Head of caudate nucleus (tissue), 42 donors: ENCODE data around the gene PIK3R1.

Experiments used
- DNase-seq, 42 donors: peaks; one replicate each; pipeline versions ENCODE4 v3.0.0 to v3.0.0-alpha.2; 2020 to 2021; ENCODE audit warnings: mixed read lengths in 7 of 42
- intact Hi-C: fragments of 100-400 bp; cut with DNase I; formaldehyde crosslinking; loops from one replicate; pipeline ENCODE4 v1.15.0; 2022

The PIK3R1 gene

GRCh38 chr5:68245319-68245718 lies 29.8 kb downstream of the PIK3R1 start:
- DNase-seq = no peak
- intact Hi-C loops = loop anchor here (5.0 kb wide), 1 partner anchor 998 kb away; no protein-coding TSS in a partner anchor

- DNase-seq = no peak
- intact Hi-C loops = loop anchor here (5.0 kb wide), 1 partner anchor 1000 kb away; no protein-coding TSS in a partner anchor
Measured at GRCh38 chr5:68246802-68247201, 31.2 kb downstream of the PIK3R1 start.

- intact Hi-C loops = loop anchor here (5.0 kb wide), 1 partner anchor 1000 kb away; no protein-coding TSS in a partner anchor
- no peak for DNase-seq
Measured at GRCh38 chr5:68247627-68248026, 32.1 kb downstream of the PIK3R1 start.

GRCh38 chr5:68248896-68249295 lies 33.3 kb downstream of the PIK3R1 start:
- intact Hi-C loops = loop anchor here (5.0 kb wide), 1 partner anchor 1002 kb away; no protein-coding TSS in a partner anchor

GRCh38 chr5:68249520-68249919 lies 34.0 kb downstream of the PIK3R1 start:
- intact Hi-C loops = loop anchor here (5.0 kb wide), 1 partner anchor 1002 kb away; no protein-coding TSS in a partner anchor
- DNase-seq = no peak

More at GRCh38 chr5:68248896-68249295, 33.3 kb downstream of the PIK3R1 start:
- DNase-seq = no peak

GRCh38 chr5:68250661-68251298 lies 35.2 kb downstream of the PIK3R1 start:
- no peak for DNase-seq
- intact Hi-C loops = loop anchor here (10.0 kb wide), 1 partner anchor 756 kb away; no protein-coding TSS in a partner anchor

- intact Hi-C loops = loop anchor here (10.0 kb wide), 1 partner anchor 757 kb away; no protein-coding TSS in a partner anchor
- DNase-seq = no peak
Measured at GRCh38 chr5:68251386-68251785, 35.8 kb downstream of the PIK3R1 start.

- peak in 2 of 42 donors; percentile 44 to 57 for DNase-seq
Measured at GRCh38 chr5:68251804-68252522, 36.4 kb downstream of the PIK3R1 start.

GRCh38 chr5:68252673-68253623 lies 37.4 kb downstream of the PIK3R1 start:
- intact Hi-C loops = loop anchor here (10.0 kb wide), 1 partner anchor 758 kb away; no protein-coding TSS in a partner anchor
- DNase-seq = peak in 41 of 42 donors; percentile 41 to 87 (median 66)

More at GRCh38 chr5:68251804-68252522, 36.4 kb downstream of the PIK3R1 start:
- intact Hi-C loops = loop anchor here (10.0 kb wide), 1 partner anchor 757 kb away; no protein-coding TSS in a partner anchor

GRCh38 chr5:68253624-68254585 lies 38.3 kb downstream of the PIK3R1 start:
- DNase-seq = no peak
- intact Hi-C loops = loop anchor here (10.0 kb wide), 1 partner anchor 759 kb away; no protein-coding TSS in a partner anchor

- intact Hi-C loops = loop anchor here (10.0 kb wide), 1 partner anchor 760 kb away; no protein-coding TSS in a partner anchor
- no peak for DNase-seq
Measured at GRCh38 chr5:68254810-68255209, 39.3 kb downstream of the PIK3R1 start.

GRCh38 chr5:68255305-68256120 lies 40.0 kb downstream of the PIK3R1 start:
- intact Hi-C loops = loop anchor here (10.0 kb wide), 1 partner anchor 761 kb away; no protein-coding TSS in a partner anchor
- DNase-seq = no peak

- DNase-seq = no peak
- intact Hi-C loops = loop anchor here (10.0 kb wide), 1 partner anchor 762 kb away; no protein-coding TSS in a partner anchor
Measured at GRCh38 chr5:68257210-68257609, 41.7 kb downstream of the PIK3R1 start.

GRCh38 chr5:68258531-68258930 lies 43.0 kb downstream of the PIK3R1 start:
- intact Hi-C loops = loop anchor here (10.0 kb wide), 1 partner anchor 764 kb away; no protein-coding TSS in a partner anchor
- DNase-seq = no peak

GRCh38 chr5:68259700-68260099 lies 44.1 kb downstream of the PIK3R1 start:
- DNase-seq = no peak
- intact Hi-C loops = loop anchor here (10.0 kb wide), 1 partner anchor 765 kb away; no protein-coding TSS in a partner anchor

GRCh38 chr5:68260467-68260866 lies 44.9 kb downstream of the PIK3R1 start:
- DNase-seq = no peak
- intact Hi-C loops = no loop called here
